Subcutaneous abdominal adipose tissue (tissue), 5 donors: ENCODE data around the gene ABCE1.
A peak's percentile ranks its signal among the peaks of the same experiment; 100 is the strongest.

Experiments
- H3K27ac ChIP-seq: one replicate; pipeline ENCODE4 v1.7.0; 2013; ENCODE audit warnings: low read depth, mild to moderate bottlenecking, inconsistent platforms, low read length, moderate library complexity
- H3K27me3 ChIP-seq, 5 donors: one replicate each; pipeline ENCODE4 v1.7.0; 2013; ENCODE audit warnings: low read length in 5 of 5, inconsistent platforms in 1 of 5; ENCODE audit not compliant: control insufficient read depth in 5 of 5, insufficient read depth in 4 of 5
- H3K36me3 ChIP-seq, 5 donors: one replicate each; pipeline ENCODE4 v1.7.0; 2013; ENCODE audit warnings: low read length in 5 of 5; ENCODE audit not compliant: control insufficient read depth in 5 of 5, insufficient read depth in 5 of 5
- H3K4me1 ChIP-seq, 5 donors: one replicate each; pipeline ENCODE4 v1.7.0; 2013; ENCODE audit warnings: low read length in 5 of 5, mild to moderate bottlenecking in 3 of 5, moderate library complexity in 1 of 5; ENCODE audit not compliant: control insufficient read depth in 5 of 5, insufficient read depth in 5 of 5
- H3K4me3 ChIP-seq, 5 donors: one replicate each; pipeline ENCODE4 v1.7.0; 2013; ENCODE audit warnings: low read length in 5 of 5, low read depth in 1 of 5
- H3K9ac ChIP-seq, 5 donors: one replicate each; pipeline ENCODE4 v1.7.0; 2013; ENCODE audit warnings: low read length in 5 of 5, mild to moderate bottlenecking in 4 of 5, moderate library complexity in 3 of 5
- H3K9me3 ChIP-seq, 5 donors: one replicate each; pipeline ENCODE4 v1.7.0; 2013; ENCODE audit warnings: low read length in 5 of 5; ENCODE audit not compliant: control insufficient read depth in 5 of 5
- donor health status: healthy.
- donor health status: healthy.
- donor health status: healthy.
- donor health status: healthy.
- donor health status: healthy.

ABCE1 gene

DNA sequence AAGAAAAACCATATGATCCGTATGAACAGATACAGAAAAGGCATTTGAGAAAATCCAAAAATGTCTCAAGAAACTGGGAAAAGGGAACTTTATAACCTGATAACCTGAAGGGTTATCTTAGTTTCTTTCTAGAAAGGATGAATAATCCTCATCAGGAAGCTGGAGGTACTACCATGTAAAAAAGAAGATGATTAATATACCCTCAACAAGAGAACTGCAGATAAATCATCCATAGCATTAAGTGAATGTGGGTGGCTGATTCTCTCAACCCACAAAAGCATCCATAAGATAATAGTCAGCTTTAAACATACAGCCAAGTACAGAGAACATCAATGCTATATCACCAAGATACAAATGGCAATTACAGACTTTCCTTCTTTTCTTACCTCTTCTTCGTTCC, 26.6 kb upstream of the ABCE1 start:
- peaks cover 0 to 7% (median 0%) of the 10 kb centered on the region in 5 donors for H3K4me1 ChIP-seq
- no peak overlapping the region for H3K4me3 ChIP-seq
- H3K36me3 ChIP-seq = peaks cover 0 to 27% (median 0%) of the 10 kb centered on the region in 5 donors
- no peak overlapping the region for H3K27ac ChIP-seq
- no peaks in the 10 kb centered on the region for H3K9me3 ChIP-seq
- no peak overlapping the region for H3K9ac ChIP-seq
- no peaks in the 10 kb centered on the region for H3K27me3 ChIP-seq

DNA sequence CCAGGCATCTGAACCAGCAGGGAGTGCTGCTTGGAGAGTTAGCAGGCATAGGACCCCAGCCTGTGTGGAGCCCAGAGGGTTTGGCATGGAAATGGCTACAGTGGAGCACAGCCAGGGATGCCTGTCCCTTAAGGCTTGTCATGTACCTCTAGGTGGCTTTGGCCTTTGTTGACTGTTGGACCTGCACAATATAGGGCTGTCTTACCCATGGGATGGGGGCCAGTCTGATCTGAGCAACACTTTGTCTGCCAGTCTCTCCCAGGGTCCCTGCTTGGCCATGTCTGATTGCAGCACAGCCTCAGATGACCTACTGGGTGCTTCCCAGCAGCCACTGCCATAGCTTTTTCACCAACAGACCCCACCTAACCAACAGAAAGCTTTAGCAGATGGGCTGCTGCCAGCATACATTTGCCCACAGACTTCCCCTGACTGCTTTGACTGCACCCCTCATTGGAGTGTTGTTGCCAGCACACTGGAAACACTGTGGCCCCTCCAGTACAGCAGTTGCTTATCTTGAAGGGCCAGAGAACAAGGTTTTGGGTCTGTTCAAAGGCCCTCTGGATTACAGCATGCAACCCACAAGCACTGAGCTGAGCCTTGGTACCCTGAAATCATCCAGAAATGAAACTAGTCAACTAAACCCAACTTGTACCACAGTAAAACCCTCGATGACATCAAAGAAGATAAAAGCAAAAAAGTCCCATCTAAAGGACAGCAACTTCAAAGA, 22.2 kb upstream of the ABCE1 start:
- no peaks in the 10 kb centered on the region for H3K9me3 ChIP-seq
- H3K9ac ChIP-seq = no peak overlapping the region
- no peaks in the 10 kb centered on the region for H3K27me3 ChIP-seq
- peaks cover 0 to 20% (median 12%) of the 10 kb centered on the region in 5 donors for H3K36me3 ChIP-seq
- no peak overlapping the region for H3K27ac ChIP-seq
- no peak overlapping the region for H3K4me3 ChIP-seq
- peaks cover 0 to 10% (median 0%) of the 10 kb centered on the region in 5 donors for H3K4me1 ChIP-seq

DNA sequence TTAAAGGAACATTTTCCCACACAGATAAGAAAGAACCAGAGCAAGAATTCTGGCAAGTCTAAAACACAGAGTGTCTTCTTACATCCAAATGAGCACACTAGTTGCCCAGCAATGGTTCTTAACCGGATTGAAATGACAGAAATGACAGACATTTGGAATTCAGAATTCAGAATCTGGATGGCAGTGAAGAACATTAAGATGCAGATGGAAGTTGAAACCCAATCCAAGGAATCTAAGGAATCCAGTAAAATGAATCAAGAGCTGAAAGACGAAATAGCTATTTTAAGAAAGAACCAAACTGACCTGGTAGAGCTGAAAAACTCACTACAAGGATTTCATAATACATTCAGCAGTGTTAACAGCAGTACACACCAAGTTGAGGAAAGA, 21.6 kb upstream of the ABCE1 start:
- H3K4me3 ChIP-seq = no peak overlapping the region
- H3K9me3 ChIP-seq = no peaks in the 10 kb centered on the region
- peaks cover 0 to 20% (median 12%) of the 10 kb centered on the region in 5 donors for H3K36me3 ChIP-seq
- no peaks in the 10 kb centered on the region for H3K27me3 ChIP-seq
- no peak overlapping the region for H3K27ac ChIP-seq
- H3K9ac ChIP-seq = no peak overlapping the region
- H3K4me1 ChIP-seq = peaks cover 0 to 10% (median 0%) of the 10 kb centered on the region in 5 donors

DNA sequence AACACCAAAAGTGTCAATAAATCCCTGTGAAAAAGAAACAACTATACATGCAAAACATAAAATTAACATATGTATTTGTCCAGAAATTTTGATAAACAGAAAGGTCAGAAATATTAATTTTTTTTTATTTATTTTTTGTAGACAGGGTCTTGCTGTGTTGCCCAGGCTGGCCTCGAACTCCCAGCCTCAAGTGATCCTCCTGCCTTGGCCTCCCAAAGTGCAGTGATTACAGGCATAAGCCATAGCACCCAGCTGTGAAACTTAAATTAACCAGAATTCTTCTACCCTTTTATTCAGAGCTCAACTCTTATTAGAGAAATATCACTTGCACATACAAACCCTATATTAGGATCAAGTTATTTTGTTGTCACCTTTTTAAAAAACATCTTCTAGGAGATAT, 16.4 kb upstream of the ABCE1 start:
- no peaks in the 10 kb centered on the region for H3K9me3 ChIP-seq
- H3K4me1 ChIP-seq = peaks cover 0 to 1% (median 0%) of the 10 kb centered on the region in 5 donors
- no peak overlapping the region for H3K9ac ChIP-seq
- no peaks in the 10 kb centered on the region for H3K27me3 ChIP-seq
- no peak overlapping the region for H3K27ac ChIP-seq
- H3K4me3 ChIP-seq = no peak overlapping the region
- peaks cover under 1 to 12% (median 8%) of the 10 kb centered on the region in 5 donors for H3K36me3 ChIP-seq

DNA sequence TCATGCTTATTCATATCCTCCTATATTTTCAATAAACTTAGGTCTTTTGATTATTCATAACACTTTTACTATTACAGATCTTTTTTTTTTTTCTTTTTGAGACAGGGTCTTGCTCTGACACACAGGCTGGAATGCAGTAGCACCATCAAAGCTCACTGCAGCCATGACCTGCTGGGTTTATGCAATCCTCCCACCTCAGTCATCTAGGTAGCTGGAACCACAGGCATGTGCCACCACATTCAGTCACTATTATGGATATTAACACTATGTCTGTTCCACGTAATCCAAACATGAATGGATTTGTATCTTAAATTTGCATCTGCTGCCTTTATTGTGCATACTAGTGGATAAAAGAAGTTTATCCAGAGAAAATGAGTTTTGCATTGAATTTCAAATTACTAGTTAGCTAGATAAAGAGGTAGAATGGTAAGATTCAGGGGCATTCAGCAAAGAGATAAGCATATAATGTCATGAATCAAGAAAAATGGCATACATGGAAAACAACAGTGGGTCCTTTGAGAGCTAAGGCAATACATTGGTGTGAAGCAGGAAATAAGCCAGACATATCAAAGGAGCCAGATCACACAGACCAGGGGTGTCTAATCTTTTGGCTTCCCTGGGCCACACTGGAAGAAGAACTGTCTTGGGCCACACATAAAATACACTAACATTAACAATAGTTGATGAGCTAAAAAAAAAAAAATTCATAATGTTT, 14.1 kb upstream of the ABCE1 start:
- H3K36me3 ChIP-seq = peaks cover 8 to 15% (median 12%) of the 10 kb centered on the region in 5 donors
- H3K27me3 ChIP-seq = no peaks in the 10 kb centered on the region
- H3K9ac ChIP-seq = no peak overlapping the region
- no peaks in the 10 kb centered on the region for H3K9me3 ChIP-seq
- no peak overlapping the region for H3K4me3 ChIP-seq
- H3K27ac ChIP-seq = no peak overlapping the region
- H3K4me1 ChIP-seq = no peaks in the 10 kb centered on the region

DNA sequence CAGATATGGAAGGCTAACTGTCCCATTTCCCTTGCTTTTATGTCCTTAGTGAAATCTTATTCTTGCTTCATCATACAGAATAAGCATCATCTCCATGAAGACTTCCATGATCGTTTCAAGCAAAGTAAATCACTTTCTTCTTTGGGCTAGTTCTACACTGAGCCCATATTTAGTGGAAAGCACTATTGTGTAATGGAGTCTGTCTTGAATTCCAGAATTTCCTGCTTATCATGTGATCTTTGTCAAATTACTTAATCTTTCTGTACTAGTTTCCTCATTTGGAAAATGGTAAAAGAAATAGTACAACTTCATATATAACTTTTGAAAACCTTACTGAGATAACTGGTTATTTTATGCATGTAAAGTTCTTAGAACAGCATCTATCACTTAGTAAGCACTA, 7.7 kb upstream of the ABCE1 start:
- H3K27me3 ChIP-seq = no peaks in the 10 kb centered on the region
- H3K9me3 ChIP-seq = peaks cover 3 to 14% (median 9%) of the 10 kb centered on the region in 5 donors
- H3K27ac ChIP-seq = no peak overlapping the region
- H3K9ac ChIP-seq = no peak overlapping the region
- no peaks in the 10 kb centered on the region for H3K4me1 ChIP-seq
- H3K4me3 ChIP-seq = no peak overlapping the region
- H3K36me3 ChIP-seq = peaks cover 31 to 61% (median 53%) of the 10 kb centered on the region in 5 donors

DNA sequence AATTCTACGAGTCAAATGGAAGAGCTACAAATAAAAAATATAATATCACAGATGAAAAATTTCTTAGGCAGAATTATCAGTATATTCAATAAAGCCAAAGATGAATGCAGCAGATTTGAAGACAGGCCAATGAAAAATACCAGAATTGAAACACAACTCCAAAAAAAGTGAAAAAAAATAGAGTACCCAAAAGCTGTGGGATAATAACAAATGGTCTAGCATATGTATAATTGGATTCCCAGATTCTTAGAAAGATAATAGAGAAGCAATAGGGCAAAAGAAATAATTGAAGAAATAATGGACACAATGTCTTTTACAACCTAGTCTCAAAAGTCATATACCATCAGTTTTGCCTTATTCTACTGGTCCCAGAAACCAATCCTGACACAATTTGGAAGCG, 4.5 kb upstream of the ABCE1 start:
- Histone ChIP-seq H3K9ac (no peak overlapping the region), H3K4me3 (peak overlapping the region in 2 of 5 donors; percentile 4 to 9), H3K36me3 (peaks cover 32 to 59% (median 47%) of the 10 kb centered on the region in 5 donors), H3K4me1 (peaks cover 3 to 17% (median 15%) of the 10 kb centered on the region in 5 donors), H3K27me3 (no peaks in the 10 kb centered on the region), H3K9me3 (peaks cover 3 to 14% (median 9%) of the 10 kb centered on the region in 5 donors), H3K27ac (no peak overlapping the region)

DNA sequence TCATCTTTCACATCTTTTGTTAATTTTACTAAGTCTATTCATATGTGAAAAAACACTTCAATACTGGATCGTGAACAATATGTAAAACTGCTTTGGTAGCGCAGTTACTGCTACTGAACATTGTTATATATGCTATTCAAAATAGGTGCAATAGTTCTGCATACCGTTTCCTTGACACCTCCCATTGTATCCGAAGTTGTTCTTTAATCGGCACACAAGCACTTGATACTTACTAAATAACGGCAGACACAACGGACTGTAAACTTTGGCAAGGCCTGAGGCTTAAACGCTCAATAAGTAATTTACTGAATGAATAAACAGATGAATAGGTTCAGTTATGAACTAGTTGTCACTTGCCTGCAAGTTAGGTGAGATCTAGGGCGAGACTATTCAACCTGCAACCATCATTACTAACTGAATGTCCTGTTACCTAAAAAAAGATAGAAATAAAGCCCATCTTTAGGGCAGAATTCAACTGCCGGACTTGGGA, 735 bp upstream of the ABCE1 start:
- Histone ChIP-seq H3K9ac (peak overlapping the region; percentile 83 to 97 (median 86)), H3K27me3 (no peaks in the 10 kb centered on the region), H3K9me3 (peaks cover 3 to 14% (median 9%) of the 10 kb centered on the region in 5 donors), H3K36me3 (peaks cover 23 to 31% (median 25%) of the 10 kb centered on the region in 5 donors), H3K4me1 (peaks cover 3 to 44% (median 35%) of the 10 kb centered on the region in 5 donors), H3K27ac (peak overlapping the region; percentile 90), H3K4me3 (peak overlapping the region; percentile 73 to 94 (median 91))

DNA sequence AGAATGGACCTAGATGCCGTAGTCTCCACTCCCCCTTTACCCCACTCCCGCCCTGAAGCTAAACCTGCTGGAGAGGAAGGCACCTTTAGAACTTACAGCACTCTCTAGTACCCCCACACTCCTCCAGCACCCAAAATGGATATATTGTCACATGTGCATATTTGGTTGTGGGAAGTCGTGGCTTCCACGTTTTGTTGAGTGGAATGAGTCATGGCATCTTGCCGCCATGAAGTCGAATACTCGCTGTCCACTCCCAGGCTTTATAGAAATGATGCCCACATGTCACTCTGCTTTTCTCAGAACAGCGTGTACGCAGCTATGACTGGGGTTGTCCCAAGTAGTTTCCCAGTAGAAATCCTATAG, 545 bp downstream of the ABCE1 start:
- no peaks in the 10 kb centered on the region for H3K27me3 ChIP-seq
- H3K9ac ChIP-seq = peak overlapping the region; percentile 83 to 97 (median 86)
- H3K4me3 ChIP-seq = peak overlapping the region; percentile 73 to 94 (median 91)
- H3K36me3 ChIP-seq = peaks cover 15 to 21% (median 17%) of the 10 kb centered on the region in 5 donors
- peaks cover 3 to 8% (median 7%) of the 10 kb centered on the region in 5 donors for H3K9me3 ChIP-seq
- peaks cover 3 to 44% (median 36%) of the 10 kb centered on the region in 5 donors for H3K4me1 ChIP-seq
- H3K27ac ChIP-seq = peak overlapping the region; percentile 90

DNA sequence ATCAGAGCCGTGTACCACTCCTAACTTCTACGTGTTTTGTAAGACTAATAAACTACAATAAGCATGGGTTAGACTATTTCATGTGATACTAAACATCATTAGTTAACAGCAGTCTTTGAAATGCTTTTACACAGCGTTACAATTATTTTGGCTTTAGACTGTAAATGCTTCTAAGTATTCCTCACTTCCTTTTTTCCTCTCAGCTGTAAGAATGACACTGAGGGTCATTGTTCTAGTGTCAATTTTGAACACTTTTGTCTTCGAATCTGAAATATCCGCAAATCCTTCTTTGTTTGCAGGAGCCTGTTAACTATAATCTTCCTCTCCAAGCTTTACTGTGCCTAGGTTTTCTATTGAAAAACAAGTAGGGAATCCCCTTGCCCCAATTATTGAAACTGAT, 1.5 kb downstream of the ABCE1 start:
- Histone ChIP-seq H3K27me3 (no peaks in the 10 kb centered on the region), H3K9me3 (no peaks in the 10 kb centered on the region), H3K36me3 (peaks cover 6 to 14% (median 8%) of the 10 kb centered on the region in 5 donors), H3K4me3 (peak overlapping the region; percentile 73 to 94 (median 91)), H3K9ac (peak overlapping the region in 3 of 5 donors; percentile 83 to 86 (median 84)), H3K27ac (peak overlapping the region; percentile 90), H3K4me1 (peaks cover 3 to 44% (median 36%) of the 10 kb centered on the region in 5 donors)
